8988T (cell line): ENCODE results near the gene PLPPR1.

ENCODE experiments used
- DNase-seq: peaks from one replicate; pipeline ENCODE4 v3.0.0; 2011

Gene PLPPR1

GRCh38 chr9:101354765-101355708 is 326.5 kb downstream of the PLPPR1 start:
- DNase-seq, result no peak

- no peak for DNase-seq
Observed at GRCh38 chr9:101356619-101357018, 328.1 kb downstream of the PLPPR1 start.

GRCh38 chr9:101359679-101360078 is 331.2 kb downstream of the PLPPR1 start:
- no peak for DNase-seq

DNA sequence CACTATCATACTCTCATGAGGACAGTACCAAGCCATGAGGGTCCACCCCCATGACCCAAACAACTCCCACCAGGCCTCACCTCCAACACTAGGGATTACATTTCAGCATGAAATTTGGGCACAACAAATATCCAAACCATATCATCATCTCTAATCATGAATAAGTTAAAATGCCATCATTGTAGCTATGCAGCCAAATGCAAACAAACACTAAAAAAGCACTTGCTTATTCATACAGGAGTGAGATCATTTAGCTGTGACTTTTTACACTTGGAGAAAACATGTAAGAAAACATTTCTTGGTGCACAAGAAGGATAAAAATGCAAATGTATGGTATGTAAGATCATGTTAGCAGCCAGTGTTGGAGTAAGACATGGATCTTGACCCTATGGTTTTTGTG is 332.1 kb downstream of the PLPPR1 start:
- no peak for DNase-seq

- no peak for DNase-seq
Observed at GRCh38 chr9:101362450-101362849, 333.9 kb downstream of the PLPPR1 start.

DNA sequence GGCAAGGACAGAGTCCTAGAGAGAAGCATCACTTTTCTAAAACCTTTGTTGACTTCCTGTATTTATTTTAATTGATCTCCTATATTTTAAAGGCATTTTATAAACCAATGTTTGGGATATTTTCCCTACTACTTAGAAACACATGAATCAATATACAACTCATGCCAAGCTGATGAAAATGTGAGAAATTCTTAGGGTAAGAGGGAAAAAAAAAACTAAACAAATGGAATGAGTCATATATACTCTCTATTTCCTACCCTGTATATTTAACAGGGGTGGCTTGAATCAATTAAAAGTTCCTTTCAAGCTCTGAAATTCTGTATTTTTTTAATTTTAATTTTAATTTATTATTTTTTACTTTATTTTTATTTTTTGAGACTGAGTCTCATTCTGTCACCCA is 336.7 kb downstream of the PLPPR1 start:
- no peak for DNase-seq

DNA sequence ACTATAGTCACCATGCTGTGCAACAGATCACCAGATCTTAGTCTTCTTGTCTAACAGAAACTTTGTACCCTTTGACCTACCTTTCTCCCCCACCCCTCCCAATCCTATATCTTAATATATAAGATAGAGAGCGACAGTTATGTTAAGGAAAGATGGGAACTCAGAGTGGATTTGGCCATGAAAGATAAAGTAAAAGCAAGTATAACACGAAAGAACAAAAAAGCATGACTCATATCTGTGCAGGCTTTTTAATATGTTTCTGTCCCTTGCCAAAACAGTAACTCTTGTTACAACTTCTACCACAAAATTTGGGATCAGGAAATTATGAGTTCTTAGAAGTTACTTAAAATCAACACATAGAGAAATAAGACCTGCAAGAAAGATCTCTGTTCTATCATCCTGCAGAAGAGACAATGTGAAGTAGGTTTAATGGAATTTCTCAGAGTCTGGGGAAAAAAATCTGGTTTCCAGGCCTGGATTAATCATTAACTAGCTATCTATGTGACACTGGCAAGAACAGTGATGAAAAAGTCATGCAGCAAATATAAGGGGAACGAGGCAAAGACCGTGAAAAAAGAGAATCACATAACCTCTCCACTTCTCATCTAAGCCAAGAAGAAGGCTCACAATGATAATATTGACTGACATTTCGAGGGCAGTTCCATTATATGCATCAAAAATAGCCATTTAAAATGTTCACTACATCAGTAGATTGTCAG is 337.7 kb downstream of the PLPPR1 start:
- no peak for DNase-seq

DNA sequence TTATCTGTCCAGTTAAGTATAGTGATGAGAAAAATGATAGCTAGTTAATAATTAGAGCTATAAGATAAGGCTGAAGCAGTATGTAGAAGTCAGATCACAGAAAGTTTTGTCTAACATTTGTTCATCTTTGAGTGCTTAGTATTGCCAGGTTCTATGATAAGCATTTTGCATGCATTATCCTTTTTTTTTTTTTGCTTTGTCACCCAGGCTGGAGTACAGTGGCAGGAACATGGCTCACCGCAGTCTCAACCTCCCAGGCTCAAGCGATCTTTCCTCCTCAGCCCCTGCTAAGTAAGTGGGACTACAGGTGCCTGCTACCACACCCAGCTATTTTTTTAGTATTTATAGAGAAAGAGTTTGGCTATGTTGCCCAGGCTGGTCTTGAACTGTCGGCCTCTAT is 338.8 kb downstream of the PLPPR1 start:
- DNase-seq, result no peak

- no peak for DNase-seq
Observed at GRCh38 chr9:101369286-101369685, 340.8 kb downstream of the PLPPR1 start.

DNA sequence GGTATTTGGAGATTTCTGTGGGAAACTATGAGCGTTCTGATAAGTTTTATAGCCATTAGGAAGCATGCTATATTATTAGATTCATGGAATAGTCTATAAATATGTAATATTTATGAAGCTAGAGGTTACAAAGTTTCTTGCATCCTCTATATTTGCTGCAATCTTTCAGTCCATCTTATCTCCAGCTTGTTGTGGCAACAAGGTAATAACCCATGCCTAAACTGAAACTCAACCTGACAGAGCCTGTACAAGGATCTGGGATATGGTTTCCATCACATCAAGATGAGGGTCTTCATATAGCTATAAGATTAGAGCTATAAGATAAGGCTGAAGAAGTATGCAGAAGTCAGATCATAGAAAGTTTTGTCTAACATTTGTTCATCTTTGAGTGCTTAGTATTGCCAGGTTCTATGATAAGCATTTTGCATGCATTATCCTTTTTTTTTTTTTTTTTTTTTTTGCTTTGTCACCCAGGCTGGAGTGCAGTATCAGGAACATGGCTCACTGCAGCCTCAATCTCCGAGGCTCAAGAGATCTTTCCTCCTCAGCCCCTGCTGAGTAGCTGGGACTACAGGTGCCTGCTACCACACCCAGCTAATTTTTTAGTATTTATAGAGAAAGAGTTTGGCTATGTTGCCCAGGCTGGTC is 341.5 kb downstream of the PLPPR1 start:
- DNase-seq, result no peak

- DNase-seq, result no peak
Observed at GRCh38 chr9:101371813-101372212, 343.3 kb downstream of the PLPPR1 start.

- DNase-seq, result no peak
Observed at GRCh38 chr9:101372327-101373118, 344.0 kb downstream of the PLPPR1 start.
